Esophagus squamous epithelium (tissue), 4 donors: ENCODE results near the gene RIMKLB.
"Not testable (repeated sequence)": the region's sequence is repeated elsewhere in the genome, so short reads cannot be mapped to it uniquely, and the experiment has no call there.

Experiments
- POLR2A ChIP-seq, 4 donors: fragments of 450-650 bp; IDR thresholded peaks; one replicate each; pipeline ENCODE4 v1.6.1; 2017; ENCODE audit warnings: antibody characterized with exemption in 4 of 4, mild to moderate bottlenecking in 4 of 4, moderate library complexity in 3 of 4
- TF ChIP-seq, protein P1 (sequence below), 6 experiments: fragments of 450-650 bp in 4 of 6; fragments of 200-600 bp in 2 of 6; sonication (generic) in 2 of 6; IDR thresholded peaks; one replicate each; pipeline ENCODE4 v1.5.1; 2016 to 2019; ENCODE audit warnings: antibody characterized with exemption in 6 of 6, mild to moderate bottlenecking in 4 of 6, moderate library complexity in 4 of 6

DNA sequence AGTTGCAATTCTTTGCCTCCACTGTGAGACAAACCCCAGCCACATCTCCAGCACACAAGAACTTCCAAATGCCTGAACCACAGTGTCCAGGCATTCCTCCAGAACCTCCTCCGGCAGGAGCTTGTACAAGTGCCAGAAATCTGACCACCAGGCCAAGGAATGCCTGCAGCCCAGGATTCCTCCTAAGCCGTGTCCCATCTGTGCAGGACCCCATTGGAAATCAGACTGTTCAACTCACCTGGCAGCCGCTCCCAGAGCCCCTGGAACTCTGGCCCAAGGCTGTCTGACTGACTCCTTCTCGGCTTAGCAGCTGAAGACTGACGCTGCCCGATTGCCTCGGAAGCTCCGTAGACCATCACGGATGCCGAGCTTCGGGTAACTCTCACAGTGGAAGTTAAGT, 109.3 kb downstream of the RIMKLB start:
- TF ChIP-seq, protein P1, sequence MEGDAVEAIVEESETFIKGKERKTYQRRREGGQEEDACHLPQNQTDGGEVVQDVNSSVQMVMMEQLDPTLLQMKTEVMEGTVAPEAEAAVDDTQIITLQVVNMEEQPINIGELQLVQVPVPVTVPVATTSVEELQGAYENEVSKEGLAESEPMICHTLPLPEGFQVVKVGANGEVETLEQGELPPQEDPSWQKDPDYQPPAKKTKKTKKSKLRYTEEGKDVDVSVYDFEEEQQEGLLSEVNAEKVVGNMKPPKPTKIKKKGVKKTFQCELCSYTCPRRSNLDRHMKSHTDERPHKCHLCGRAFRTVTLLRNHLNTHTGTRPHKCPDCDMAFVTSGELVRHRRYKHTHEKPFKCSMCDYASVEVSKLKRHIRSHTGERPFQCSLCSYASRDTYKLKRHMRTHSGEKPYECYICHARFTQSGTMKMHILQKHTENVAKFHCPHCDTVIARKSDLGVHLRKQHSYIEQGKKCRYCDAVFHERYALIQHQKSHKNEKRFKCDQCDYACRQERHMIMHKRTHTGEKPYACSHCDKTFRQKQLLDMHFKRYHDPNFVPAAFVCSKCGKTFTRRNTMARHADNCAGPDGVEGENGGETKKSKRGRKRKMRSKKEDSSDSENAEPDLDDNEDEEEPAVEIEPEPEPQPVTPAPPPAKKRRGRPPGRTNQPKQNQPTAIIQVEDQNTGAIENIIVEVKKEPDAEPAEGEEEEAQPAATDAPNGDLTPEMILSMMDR (IDR thresholded peaks at IDR 0.05): not testable (repeated sequence)
- TF ChIP-seq POLR2A (IDR thresholded peaks at IDR 0.05): not testable (repeated sequence)
